Uterus (tissue), 4 donors: ENCODE results near the gene ANP32E. TPM values are rescaled to one million over a fixed set of nuclear protein-coding genes. Genes with fewer than 3 reads are reported as not detected.

Experiments used
- DNase-seq, 2 donors: peaks; one replicate each; pipeline ENCODE4 v3.0.0-alpha.2; 2019 to 2020
- H3K27ac ChIP-seq, 2 donors: fragments of 200-600 bp; sonication (generic); 1 replicate in 1 of 2; 2 replicates in 1 of 2; pipeline ENCODE4 v1.5.1; 2016 to 2018
- H3K27me3 ChIP-seq, 2 donors: fragments of 200-600 bp; sonication (generic); one replicate each; pipeline ENCODE4 v1.5.1; 2018 to 2019; ENCODE audit warnings: control low read depth in 1 of 2
- H3K36me3 ChIP-seq, 2 donors: fragments of 200-600 bp; sonication (generic); one replicate each; pipeline ENCODE4 v1.5.1; 2019; ENCODE audit warnings: control low read depth in 1 of 2
- H3K4me1 ChIP-seq, 2 donors: fragments of 200-600 bp; sonication (generic); one replicate each; pipeline ENCODE4 v1.5.1; 2018 to 2019; ENCODE audit warnings: control low read depth in 1 of 2
- H3K4me3 ChIP-seq, 2 donors: fragments of 200-600 bp; sonication (generic); 1 replicate in 1 of 2; 2 replicates in 1 of 2; pipeline ENCODE4 v1.5.1; 2018 to 2019; ENCODE audit warnings: mild to moderate bottlenecking in 1 of 2
- H3K9me3 ChIP-seq, 2 donors: fragments of 200-600 bp; sonication (generic); one replicate each; pipeline ENCODE4 v1.5.1; 2019; ENCODE audit warnings: control low read depth in 1 of 2
- CTCF ChIP-seq, 4 experiments: fragments of 200-600 bp in 2 of 4; fragments of 450-650 bp in 2 of 4; sonication (generic) in 2 of 4; IDR thresholded peaks; one replicate each; pipeline ENCODE4 v1.5.1; 2016 to 2019; ENCODE audit warnings: antibody characterized with exemption in 4 of 4, mild to moderate bottlenecking in 2 of 4, moderate library complexity in 1 of 4
- POLR2A ChIP-seq, 2 donors: fragments of 450-650 bp; IDR thresholded peaks; one replicate each; pipeline ENCODE4 v1.6.1; 2016; ENCODE audit warnings: antibody characterized with exemption in 2 of 2, mild to moderate bottlenecking in 1 of 2, moderate library complexity in 1 of 2
- intact Hi-C: fragments of 100-400 bp; cut with DNase I; formaldehyde crosslinking; loops from one replicate; pipeline ENCODE4 v1.15.1; 2023; ENCODE audit warnings: low total_unique reads
- total RNA-seq, 4 donors: library from RNA; depleted of rRNA in 3 of 4; stranded (reverse); fragments of >200 nt in 3 of 4; gene quantifications; one replicate each; pipeline versions ENCODE4 v1.1.0 to v1.2.4, GENCODE V29; 2014 to 2023
- donor health status: DM: yes; HTN: yes; CAD: no.

Gene ANP32E
- total RNA-seq, 4 donors from 2014 or later: 1.3 to 55.1 (median 38.6) TPM

GRCh38 chr1:150178548-150178947 is 57.4 kb downstream of the ANP32E start:
- Histone ChIP-seq H3K4me1 (no peaks in the 10 kb centered on the region), H3K27ac (no peak overlapping the region), H3K27me3 (no peaks in the 10 kb centered on the region), H3K36me3 (no peaks in the 10 kb centered on the region), H3K4me3 (no peak overlapping the region), H3K9me3 (no peaks in the 10 kb centered on the region)
- DNase-seq: no peak
- TF ChIP-seq CTCF (IDR thresholded peaks at IDR 0.05) (no peak), POLR2A (IDR thresholded peaks at IDR 0.05) (no peak)
- intact Hi-C loops: loop anchor here (10.0 kb wide), 1 partner anchor 214 kb away; no protein-coding TSS in a partner anchor

- intact Hi-C loops: loop anchor here (10.0 kb wide), 1 partner anchor 212 kb away; no protein-coding TSS in a partner anchor
- no peaks in the 10 kb centered on the region for H3K27me3 ChIP-seq
- no peak for TF ChIP-seq CTCF (IDR thresholded peaks at IDR 0.05)
- no peaks in the 10 kb centered on the region for H3K4me1 ChIP-seq
- no peak overlapping the region for H3K27ac ChIP-seq
- no peaks in the 10 kb centered on the region for H3K9me3 ChIP-seq
- no peak for DNase-seq
- no peak overlapping the region for H3K4me3 ChIP-seq
- no peaks in the 10 kb centered on the region for H3K36me3 ChIP-seq
Observed at GRCh38 chr1:150176593-150176992, 59.3 kb downstream of the ANP32E start.

- no peak overlapping the region for H3K27ac ChIP-seq
- no peak for DNase-seq
- TF ChIP-seq CTCF (IDR thresholded peaks at IDR 0.05) (no peak), POLR2A (IDR thresholded peaks at IDR 0.05) (no peak)
Observed at GRCh38 chr1:150173141-150173585, 62.7 kb downstream of the ANP32E start.

GRCh38 chr1:150171801-150172200 is 64.1 kb downstream of the ANP32E start:
- TF ChIP-seq CTCF (IDR thresholded peaks at IDR 0.05): no peak
- no peak for TF ChIP-seq POLR2A (IDR thresholded peaks at IDR 0.05)
- intact Hi-C loops: loop anchor here (10.0 kb wide), 1 partner anchor 207 kb away; no protein-coding TSS in a partner anchor
- Histone ChIP-seq H3K9me3 (no peaks in the 10 kb centered on the region), H3K27me3 (no peaks in the 10 kb centered on the region), H3K4me3 (no peak overlapping the region), H3K36me3 (no peaks in the 10 kb centered on the region), H3K4me1 (peaks cover 0 to 6% of the 10 kb centered on the region in 2 donors), H3K27ac (no peak overlapping the region)
- no peak for DNase-seq

More at GRCh38 chr1:150173141-150173585, 62.7 kb downstream of the ANP32E start:
- no peaks in the 10 kb centered on the region for H3K27me3 ChIP-seq
- intact Hi-C loops: loop anchor here (10.0 kb wide), 1 partner anchor 208 kb away; no protein-coding TSS in a partner anchor
- peaks cover 0 to 6% of the 10 kb centered on the region in 2 donors for H3K4me1 ChIP-seq
- H3K4me3 ChIP-seq: no peak overlapping the region
- H3K9me3 ChIP-seq: no peaks in the 10 kb centered on the region
- no peaks in the 10 kb centered on the region for H3K36me3 ChIP-seq

GRCh38 chr1:150168960-150169601 is 66.8 kb downstream of the ANP32E start:
- Histone ChIP-seq H3K36me3 (no peaks in the 10 kb centered on the region), H3K4me3 (no peak overlapping the region), H3K9me3 (no peaks in the 10 kb centered on the region), H3K27me3 (no peaks in the 10 kb centered on the region), H3K27ac (no peak overlapping the region), H3K4me1 (peaks cover 0 to 6% of the 10 kb centered on the region in 2 donors)
- DNase-seq: peak; percentile 76 to 79
- peak; percentile 82 to 91 (median 84) for TF ChIP-seq CTCF (IDR thresholded peaks at IDR 0.05)
- TF ChIP-seq POLR2A (IDR thresholded peaks at IDR 0.05): no peak
- intact Hi-C loops: loop anchor here (5.0 kb wide), 1 partner anchor 97 kb away; no protein-coding TSS in a partner anchor
